Liver (tissue), 9 donors: ENCODE measurements around the gene GUCA1C. TPM values are rescaled to one million over a fixed set of nuclear protein-coding genes. Genes with fewer than 3 reads are reported as not detected.

Experiments
- DNase-seq: peaks from one replicate; pipeline ENCODE4 v3.0.0-alpha.2; 2017; ENCODE audit warnings: low spot score
- H3K27ac ChIP-seq, 2 donors: one replicate each; pipeline ENCODE4 v1.7.0; 2013; ENCODE audit warnings: inconsistent platforms in 2 of 2, low read length in 2 of 2, control low read depth in 1 of 2, low read depth in 1 of 2, mild to moderate bottlenecking in 1 of 2
- H3K27me3 ChIP-seq, 4 donors: one replicate each; pipeline versions ENCODE4 v1.6.1 to v1.7.0; 2013; ENCODE audit warnings: low read length in 3 of 4, inconsistent platforms in 1 of 4, mild to moderate bottlenecking in 1 of 4, moderate library complexity in 1 of 4; ENCODE audit not compliant: control insufficient read depth in 4 of 4, insufficient read depth in 4 of 4
- H3K36me3 ChIP-seq, 4 donors: one replicate each; pipeline versions ENCODE4 v1.6.1 to v1.7.0; 2013; ENCODE audit warnings: low read length in 3 of 4, mild to moderate bottlenecking in 3 of 4, low read depth in 1 of 4, moderate library complexity in 1 of 4; ENCODE audit not compliant: control insufficient read depth in 4 of 4, insufficient read depth in 3 of 4
- H3K4me1 ChIP-seq, 4 donors: one replicate each; pipeline versions ENCODE4 v1.6.1 to v1.7.0; 2013; ENCODE audit warnings: low read length in 3 of 4, mild to moderate bottlenecking in 3 of 4, moderate library complexity in 1 of 4; ENCODE audit not compliant: control insufficient read depth in 4 of 4, insufficient read depth in 4 of 4
- H3K4me3 ChIP-seq, 3 donors: one replicate each; pipeline versions ENCODE4 v1.6.1 to v1.7.0; 2013; ENCODE audit warnings: low read length in 3 of 3, control low read depth in 1 of 3, low read depth in 1 of 3, mild to moderate bottlenecking in 1 of 3
- H3K9ac ChIP-seq, 2 donors: one replicate each; pipeline ENCODE4 v1.7.0; 2013; ENCODE audit warnings: low read length in 2 of 2, mild to moderate bottlenecking in 2 of 2, moderate library complexity in 2 of 2, control low read depth in 1 of 2, low read depth in 1 of 2
- H3K9me3 ChIP-seq, 4 donors: one replicate each; pipeline versions ENCODE4 v1.6.1 to v1.7.0; 2013; ENCODE audit warnings: low read length in 3 of 4; ENCODE audit not compliant: control insufficient read depth in 4 of 4
- EGR1 ChIP-seq, 2 donors: IDR thresholded peaks; 2 replicates each; pipeline ENCODE4 v1.6.1; 2016 to 2018; ENCODE audit warnings: antibody characterized with exemption in 2 of 2, low read depth in 2 of 2
- FOXA1 ChIP-seq: IDR thresholded peaks from 2 replicates; pipeline ENCODE4 v1.6.1; 2016; ENCODE audit warnings: antibody characterized with exemption
- FOXA2 ChIP-seq: IDR thresholded peaks from 2 replicates; pipeline ENCODE4 v1.6.1; 2016; ENCODE audit warnings: antibody characterized with exemption
- GABPA ChIP-seq, 2 donors: IDR thresholded peaks in 1 of 2; conservative IDR thresholded peaks in 1 of 2; 2 replicates each; pipeline ENCODE4 v1.6.1; 2016; ENCODE audit warnings: antibody characterized with exemption in 2 of 2, mild to moderate bottlenecking in 1 of 2, moderate library complexity in 1 of 2
- HNF4A ChIP-seq, 2 donors: conservative IDR thresholded peaks; 2 replicates each; pipeline ENCODE4 v1.6.1; 2016; ENCODE audit warnings: antibody characterized with exemption in 2 of 2, mild to moderate bottlenecking in 2 of 2
- HNF4G ChIP-seq: IDR thresholded peaks from 2 replicates; pipeline ENCODE4 v1.6.1; 2016; ENCODE audit warnings: antibody characterized with exemption
- JUND ChIP-seq, 2 donors: IDR thresholded peaks; 2 replicates each; pipeline ENCODE4 v1.6.1; 2016; ENCODE audit warnings: antibody characterized with exemption in 2 of 2
- NR2F2 ChIP-seq: IDR thresholded peaks from 2 replicates; pipeline ENCODE4 v1.6.1; 2016; ENCODE audit warnings: antibody characterized with exemption
- RAD21 ChIP-seq, 2 donors: IDR thresholded peaks; 2 replicates each; pipeline ENCODE4 v1.6.1; 2016; ENCODE audit warnings: antibody characterized with exemption in 2 of 2, mild to moderate bottlenecking in 2 of 2
- RXRA ChIP-seq, 2 donors: IDR thresholded peaks; 2 replicates each; pipeline ENCODE4 v1.6.1; 2017 to 2018; ENCODE audit warnings: antibody characterized with exemption in 2 of 2, mild to moderate bottlenecking in 1 of 2
- SP1 ChIP-seq: IDR thresholded peaks from 2 replicates; pipeline ENCODE4 v1.6.1; 2018; ENCODE audit warnings: antibody characterized with exemption, mild to moderate bottlenecking
- TAF1 ChIP-seq: conservative IDR thresholded peaks from 2 replicates; pipeline ENCODE4 v1.6.1; 2016; ENCODE audit warnings: antibody characterized with exemption, mild to moderate bottlenecking
- YY1 ChIP-seq: IDR thresholded peaks from 2 replicates; pipeline ENCODE4 v1.6.1; 2016; ENCODE audit warnings: antibody characterized with exemption, mild to moderate bottlenecking
- WGBS: extraction: QIAGEN DNeasy Blood & Tissue Kit; methylation state at CpG from one replicate; pipeline ENCODE4 v1.1.7; 2013; 5-methylcytosine and 5-hydroxymethylcytosine counted together
- polyA plus RNA-seq, 2 donors: library from polyadenylated mRNA; stranded (reverse) in 1 of 2; unstranded in 1 of 2; fragments of 200-250 nt in 1 of 2; fragments of >200 nt in 1 of 2; fragmentation: Nextera tagmentation in 1 of 2; extraction: Ambion mirVana in 1 of 2; gene quantifications; one replicate each; pipeline versions ENCODE4 v1.2.1 to v1.2.3, GENCODE V29; 2013 to 2015
- total RNA-seq, 2 donors: library from RNA; depleted of rRNA; stranded (reverse); fragments of >200 nt; gene quantifications; one replicate each; pipeline ENCODE4 v1.2.3, GENCODE V29; 2014
- TF ChIP-seq, protein P1 (sequence below): IDR thresholded peaks from 2 replicates; pipeline ENCODE4 v1.6.1; 2016; ENCODE audit warnings: antibody characterized with exemption, mild to moderate bottlenecking
- TF ChIP-seq, protein P2 (sequence below): IDR thresholded peaks from 2 replicates; pipeline ENCODE4 v1.6.1; 2016; ENCODE audit warnings: antibody characterized with exemption
- TF ChIP-seq, protein P3 (sequence below): IDR thresholded peaks from 2 replicates; pipeline ENCODE4 v1.6.1; 2016; ENCODE audit warnings: antibody characterized with exemption
- TF ChIP-seq, protein P4 (sequence below): fragments of 150-350 bp; IDR thresholded peaks from 2 replicates; pipeline ENCODE4 v1.5.1; 2017; ENCODE audit warnings: improper control_type of control experiment, low read depth, low read length; ENCODE audit not compliant: missing input control
- TF ChIP-seq, protein P5 (sequence below): IDR thresholded peaks from 2 replicates; pipeline ENCODE4 v1.6.1; 2016; ENCODE audit warnings: antibody characterized with exemption
- donor health status: healthy.
- donor health status: healthy.
- donor health status: healthy.
- donor health status: healthy.
- donor health status: healthy.

GUCA1C gene
- total and polyA plus RNA-seq, 4 donors: not detected

DNA sequence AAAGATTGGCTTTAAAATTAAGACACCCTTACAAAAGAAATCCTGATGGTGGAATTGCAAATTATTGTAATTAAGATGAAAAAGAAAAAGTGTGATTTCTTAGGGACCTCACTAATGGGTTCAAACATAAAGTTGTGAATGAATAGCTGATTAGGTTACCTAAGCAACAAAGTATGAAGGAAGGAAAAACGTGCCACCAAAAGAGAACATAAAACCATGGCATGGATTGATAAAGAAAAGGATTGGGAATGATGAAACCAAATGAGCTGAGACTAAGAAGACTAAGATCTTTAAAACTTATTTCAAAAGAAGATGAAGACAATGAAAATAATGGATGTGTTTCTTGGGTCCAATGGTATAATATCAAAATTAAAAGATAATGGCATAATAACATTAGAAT, 32.2 kb upstream of the GUCA1C start:
- H3K4me1 ChIP-seq: no peaks in the 10 kb centered on the region
- no peaks in the 10 kb centered on the region for H3K9me3 ChIP-seq
- DNase-seq: no peak
- TF ChIP-seq, protein P1, sequence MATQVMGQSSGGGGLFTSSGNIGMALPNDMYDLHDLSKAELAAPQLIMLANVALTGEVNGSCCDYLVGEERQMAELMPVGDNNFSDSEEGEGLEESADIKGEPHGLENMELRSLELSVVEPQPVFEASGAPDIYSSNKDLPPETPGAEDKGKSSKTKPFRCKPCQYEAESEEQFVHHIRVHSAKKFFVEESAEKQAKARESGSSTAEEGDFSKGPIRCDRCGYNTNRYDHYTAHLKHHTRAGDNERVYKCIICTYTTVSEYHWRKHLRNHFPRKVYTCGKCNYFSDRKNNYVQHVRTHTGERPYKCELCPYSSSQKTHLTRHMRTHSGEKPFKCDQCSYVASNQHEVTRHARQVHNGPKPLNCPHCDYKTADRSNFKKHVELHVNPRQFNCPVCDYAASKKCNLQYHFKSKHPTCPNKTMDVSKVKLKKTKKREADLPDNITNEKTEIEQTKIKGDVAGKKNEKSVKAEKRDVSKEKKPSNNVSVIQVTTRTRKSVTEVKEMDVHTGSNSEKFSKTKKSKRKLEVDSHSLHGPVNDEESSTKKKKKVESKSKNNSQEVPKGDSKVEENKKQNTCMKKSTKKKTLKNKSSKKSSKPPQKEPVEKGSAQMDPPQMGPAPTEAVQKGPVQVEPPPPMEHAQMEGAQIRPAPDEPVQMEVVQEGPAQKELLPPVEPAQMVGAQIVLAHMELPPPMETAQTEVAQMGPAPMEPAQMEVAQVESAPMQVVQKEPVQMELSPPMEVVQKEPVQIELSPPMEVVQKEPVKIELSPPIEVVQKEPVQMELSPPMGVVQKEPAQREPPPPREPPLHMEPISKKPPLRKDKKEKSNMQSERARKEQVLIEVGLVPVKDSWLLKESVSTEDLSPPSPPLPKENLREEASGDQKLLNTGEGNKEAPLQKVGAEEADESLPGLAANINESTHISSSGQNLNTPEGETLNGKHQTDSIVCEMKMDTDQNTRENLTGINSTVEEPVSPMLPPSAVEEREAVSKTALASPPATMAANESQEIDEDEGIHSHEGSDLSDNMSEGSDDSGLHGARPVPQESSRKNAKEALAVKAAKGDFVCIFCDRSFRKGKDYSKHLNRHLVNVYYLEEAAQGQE: no peak
- TF ChIP-seq, protein P2, sequence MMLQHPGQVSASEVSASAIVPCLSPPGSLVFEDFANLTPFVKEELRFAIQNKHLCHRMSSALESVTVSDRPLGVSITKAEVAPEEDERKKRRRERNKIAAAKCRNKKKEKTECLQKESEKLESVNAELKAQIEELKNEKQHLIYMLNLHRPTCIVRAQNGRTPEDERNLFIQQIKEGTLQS: no peak
- TF ChIP-seq SP1: no peak
- no peak for TF ChIP-seq GABPA (IDR thresholded peaks at IDR 0.05 in 1 of 2, conservative IDR thresholded peaks at IDR 0.05 in 1 of 2)
- TF ChIP-seq, protein P3, sequence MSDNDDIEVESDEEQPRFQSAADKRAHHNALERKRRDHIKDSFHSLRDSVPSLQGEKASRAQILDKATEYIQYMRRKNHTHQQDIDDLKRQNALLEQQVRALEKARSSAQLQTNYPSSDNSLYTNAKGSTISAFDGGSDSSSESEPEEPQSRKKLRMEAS: no peak
- TF ChIP-seq YY1: no peak
- no peak for TF ChIP-seq FOXA2
- TF ChIP-seq RXRA (IDR thresholded peaks at IDR 0.05): no peak
- no peak for TF ChIP-seq HNF4G
- TF ChIP-seq TAF1: no peak
- no peak for TF ChIP-seq FOXA1
- TF ChIP-seq, protein P4, sequence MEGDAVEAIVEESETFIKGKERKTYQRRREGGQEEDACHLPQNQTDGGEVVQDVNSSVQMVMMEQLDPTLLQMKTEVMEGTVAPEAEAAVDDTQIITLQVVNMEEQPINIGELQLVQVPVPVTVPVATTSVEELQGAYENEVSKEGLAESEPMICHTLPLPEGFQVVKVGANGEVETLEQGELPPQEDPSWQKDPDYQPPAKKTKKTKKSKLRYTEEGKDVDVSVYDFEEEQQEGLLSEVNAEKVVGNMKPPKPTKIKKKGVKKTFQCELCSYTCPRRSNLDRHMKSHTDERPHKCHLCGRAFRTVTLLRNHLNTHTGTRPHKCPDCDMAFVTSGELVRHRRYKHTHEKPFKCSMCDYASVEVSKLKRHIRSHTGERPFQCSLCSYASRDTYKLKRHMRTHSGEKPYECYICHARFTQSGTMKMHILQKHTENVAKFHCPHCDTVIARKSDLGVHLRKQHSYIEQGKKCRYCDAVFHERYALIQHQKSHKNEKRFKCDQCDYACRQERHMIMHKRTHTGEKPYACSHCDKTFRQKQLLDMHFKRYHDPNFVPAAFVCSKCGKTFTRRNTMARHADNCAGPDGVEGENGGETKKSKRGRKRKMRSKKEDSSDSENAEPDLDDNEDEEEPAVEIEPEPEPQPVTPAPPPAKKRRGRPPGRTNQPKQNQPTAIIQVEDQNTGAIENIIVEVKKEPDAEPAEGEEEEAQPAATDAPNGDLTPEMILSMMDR: no peak
- no peak for TF ChIP-seq NR2F2
- no peak for TF ChIP-seq EGR1 (IDR thresholded peaks at IDR 0.05; ENCODE audit: low read depth in 2 of 2)
- no peak for TF ChIP-seq HNF4A (conservative IDR thresholded peaks at IDR 0.05)
- TF ChIP-seq, protein P5, sequence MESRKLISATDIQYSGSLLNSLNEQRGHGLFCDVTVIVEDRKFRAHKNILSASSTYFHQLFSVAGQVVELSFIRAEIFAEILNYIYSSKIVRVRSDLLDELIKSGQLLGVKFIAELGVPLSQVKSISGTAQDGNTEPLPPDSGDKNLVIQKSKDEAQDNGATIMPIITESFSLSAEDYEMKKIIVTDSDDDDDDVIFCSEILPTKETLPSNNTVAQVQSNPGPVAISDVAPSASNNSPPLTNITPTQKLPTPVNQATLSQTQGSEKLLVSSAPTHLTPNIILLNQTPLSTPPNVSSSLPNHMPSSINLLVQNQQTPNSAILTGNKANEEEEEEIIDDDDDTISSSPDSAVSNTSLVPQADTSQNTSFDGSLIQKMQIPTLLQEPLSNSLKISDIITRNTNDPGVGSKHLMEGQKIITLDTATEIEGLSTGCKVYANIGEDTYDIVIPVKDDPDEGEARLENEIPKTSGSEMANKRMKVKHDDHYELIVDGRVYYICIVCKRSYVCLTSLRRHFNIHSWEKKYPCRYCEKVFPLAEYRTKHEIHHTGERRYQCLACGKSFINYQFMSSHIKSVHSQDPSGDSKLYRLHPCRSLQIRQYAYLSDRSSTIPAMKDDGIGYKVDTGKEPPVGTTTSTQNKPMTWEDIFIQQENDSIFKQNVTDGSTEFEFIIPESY: no peak
- TF ChIP-seq JUND (IDR thresholded peaks at IDR 0.05): no peak
- TF ChIP-seq RAD21 (IDR thresholded peaks at IDR 0.05): no peak
- H3K27me3 ChIP-seq: no peaks in the 10 kb centered on the region
- no peak overlapping the region for H3K27ac ChIP-seq
- no peak overlapping the region for H3K4me3 ChIP-seq
- WGBS: 0% methylated on average over 1 of the region's 1 CpG
- H3K36me3 ChIP-seq: no peaks in the 10 kb centered on the region
- no peak overlapping the region for H3K9ac ChIP-seq
